ENCODE data around the gene FAM180B.
"Not testable (repeated sequence)": the region's sequence is repeated elsewhere in the genome, so short reads cannot be mapped to it uniquely, and the experiment has no call there.

FAM180B gene

GRCh38 chr11:47599902-47600301 is 13.4 kb downstream of the FAM180B start:
- DNase-seq: no peak

- no peak for DNase-seq
Measured at GRCh38 chr11:47603295-47603694, 16.8 kb downstream of the FAM180B start.

GRCh38 chr11:47605921-47606320 is 19.4 kb downstream of the FAM180B start:
- no peak for DNase-seq

GRCh38 chr11:47606731-47607130 is 20.3 kb downstream of the FAM180B start:
- no peak for DNase-seq

GRCh38 chr11:47607380-47607779 is 20.9 kb downstream of the FAM180B start:
- no peak for DNase-seq

- DNase-seq: no peak
Measured at GRCh38 chr11:47609675-47610074, 23.2 kb downstream of the FAM180B start.

GRCh38 chr11:47611348-47611794 is 24.9 kb downstream of the FAM180B start:
- no peak for DNase-seq

- no peak for DNase-seq
Measured at GRCh38 chr11:47615249-47615648, 28.8 kb downstream of the FAM180B start.

- DNase-seq: peak; percentile 44 to 63
Measured at GRCh38 chr11:47616726-47617416, 30.4 kb downstream of the FAM180B start.

GRCh38 chr11:47617417-47617809 is 30.9 kb downstream of the FAM180B start:
- DNase-seq: peak in 1 of 2 experiments; percentile 7

- no peak for DNase-seq
Measured at GRCh38 chr11:47620836-47621378, 34.4 kb downstream of the FAM180B start.

GRCh38 chr11:47626234-47626633 is 39.8 kb downstream of the FAM180B start:
- DNase-seq: no peak

- no peak for DNase-seq
Measured at GRCh38 chr11:47628026-47628425, 41.5 kb downstream of the FAM180B start.

GRCh38 chr11:47631473-47631872 is 45.0 kb downstream of the FAM180B start:
- no peak for DNase-seq

GRCh38 chr11:47636331-47636730 is 49.9 kb downstream of the FAM180B start:
- DNase-seq: not testable (repeated sequence)

All from AML-193 (cell line).